ENCODE results near the gene FICD. TPM values are rescaled to one million over a fixed set of nuclear protein-coding genes. Genes with fewer than 3 reads are reported as not detected.

FICD gene
- polyA plus RNA-seq, 3 donors: 1.00 to 1.9 (median 1.6) TPM

- peak overlapping the region in 3 of 7 donors; percentile 23 to 100 (median 33) for H3K27ac Mint-ChIP-seq
- no peak overlapping the region for H3K4me3 ChIP-seq (replicated peaks in 1 of 3; ENCODE audit: low read depth in 2 of 3, low read length in 3 of 3)
- no peaks in the 10 kb centered on the region for H3K27me3 ChIP-seq (ENCODE audit: control insufficient read depth in 2 of 2, insufficient read depth in 2 of 2, low read length in 2 of 2)
- H3K9ac ChIP-seq (ENCODE audit: insufficient read depth, low read length, poor library complexity, severe bottlenecking): no peak overlapping the region
- intact Hi-C loops (cut with micrococcal nuclease): no loop called here
- no peaks in the 10 kb centered on the region for H3K9me3 ChIP-seq (replicated peaks in 1 of 2; ENCODE audit: control insufficient read depth in 1 of 2, insufficient read depth in 1 of 2, low read length in 2 of 2)
- H3K27me3 Mint-ChIP-seq (ENCODE audit: low read depth in 3 of 3): peaks cover 0 to 2% (median 0%) of the 10 kb centered on the region in 3 donors
- H2AFZ ChIP-seq (ENCODE audit: insufficient read depth, low read depth, low read length, poor library complexity, severe bottlenecking): no peak overlapping the region
- peaks cover 45% of the 10 kb centered on the region for H4K20me1 ChIP-seq (ENCODE audit: insufficient read depth, low read length)
- peaks cover 86% of the 10 kb centered on the region for H3K79me2 ChIP-seq (ENCODE audit: insufficient read depth, low read length)
- peaks cover 13 to 30% of the 10 kb centered on the region in 2 donors for H3K36me3 ChIP-seq (replicated peaks in 1 of 2; ENCODE audit: control insufficient read depth in 1 of 2, insufficient read depth in 2 of 2, low read length in 2 of 2)
- H3K4me1 ChIP-seq (ENCODE audit: control insufficient read depth in 1 of 2, insufficient read depth in 2 of 2, low read length in 2 of 2): peaks cover 28 to 36% of the 10 kb centered on the region in 2 donors
- H3K4me1 Mint-ChIP-seq: peaks cover 38% of the 10 kb centered on the region
- H3K36me3 Mint-ChIP-seq: peaks cover 17 to 31% of the 10 kb centered on the region in 2 donors
- H3K9me3 Mint-ChIP-seq: no peaks in the 10 kb centered on the region
- no peak for DNase-seq
- no peak overlapping the region for H3K4me3 Mint-ChIP-seq
- TF ChIP-seq, protein P1, sequence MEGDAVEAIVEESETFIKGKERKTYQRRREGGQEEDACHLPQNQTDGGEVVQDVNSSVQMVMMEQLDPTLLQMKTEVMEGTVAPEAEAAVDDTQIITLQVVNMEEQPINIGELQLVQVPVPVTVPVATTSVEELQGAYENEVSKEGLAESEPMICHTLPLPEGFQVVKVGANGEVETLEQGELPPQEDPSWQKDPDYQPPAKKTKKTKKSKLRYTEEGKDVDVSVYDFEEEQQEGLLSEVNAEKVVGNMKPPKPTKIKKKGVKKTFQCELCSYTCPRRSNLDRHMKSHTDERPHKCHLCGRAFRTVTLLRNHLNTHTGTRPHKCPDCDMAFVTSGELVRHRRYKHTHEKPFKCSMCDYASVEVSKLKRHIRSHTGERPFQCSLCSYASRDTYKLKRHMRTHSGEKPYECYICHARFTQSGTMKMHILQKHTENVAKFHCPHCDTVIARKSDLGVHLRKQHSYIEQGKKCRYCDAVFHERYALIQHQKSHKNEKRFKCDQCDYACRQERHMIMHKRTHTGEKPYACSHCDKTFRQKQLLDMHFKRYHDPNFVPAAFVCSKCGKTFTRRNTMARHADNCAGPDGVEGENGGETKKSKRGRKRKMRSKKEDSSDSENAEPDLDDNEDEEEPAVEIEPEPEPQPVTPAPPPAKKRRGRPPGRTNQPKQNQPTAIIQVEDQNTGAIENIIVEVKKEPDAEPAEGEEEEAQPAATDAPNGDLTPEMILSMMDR (IDR thresholded peaks at IDR 0.05): no peak
- WGBS (ENCODE audit: insufficient coverage): 100% methylated on average over 7 of the region's 14 CpGs
- no peak overlapping the region for H3K27ac ChIP-seq (ENCODE audit: low read depth in 1 of 2, low read length in 2 of 2)
- no peak overlapping the region for H3K4me2 ChIP-seq (replicated peaks; ENCODE audit: extremely low read depth, low read length, poor library complexity, severe bottlenecking)
These were observed 44.1 kb downstream of the FICD start for GRCh38 chr12:108559007-108559655.

GRCh38 chr12:108559748-108560147, 44.7 kb downstream of the FICD start:
- H4K20me1 ChIP-seq (ENCODE audit: insufficient read depth, low read length): peaks cover 39% of the 10 kb centered on the region
- Mint-ChIP-seq H3K27ac (peak overlapping the region in 6 of 7 donors; percentile 23 to 100 (median 100)), H3K9me3 (no peaks in the 10 kb centered on the region), H3K27me3 (ENCODE audit: low read depth in 3 of 3) (peaks cover 0 to 2% (median 0%) of the 10 kb centered on the region in 3 donors), H3K4me3 (peak overlapping the region; percentile 100), H3K4me1 (peaks cover 38% of the 10 kb centered on the region), H3K36me3 (peaks cover 23 to 37% of the 10 kb centered on the region in 2 donors)
- H2AFZ ChIP-seq (ENCODE audit: insufficient read depth, low read depth, low read length, poor library complexity, severe bottlenecking): no peak overlapping the region
- H3K79me2 ChIP-seq (ENCODE audit: insufficient read depth, low read length): peaks cover 81% of the 10 kb centered on the region
- intact Hi-C loops (cut with micrococcal nuclease): loop anchor here (5.0 to 10.0 kb wide), 7 partner anchors 42 to 493 kb away; partner anchors contain the start of genes CORO1C (in 1 of the 2), FICD (in 1 of the 2), SELPLG (in 1 of the 2) and SSH1 (in 1 of the 2)
- H3K9ac ChIP-seq (ENCODE audit: insufficient read depth, low read length, poor library complexity, severe bottlenecking): no peak overlapping the region
- WGBS (ENCODE audit: insufficient coverage): 50% methylated on average over 2 of the region's 3 CpGs
- peak overlapping the region; percentile 98 for H3K4me2 ChIP-seq (replicated peaks; ENCODE audit: extremely low read depth, low read length, poor library complexity, severe bottlenecking)
- DNase-seq: no peak
- H3K27me3 ChIP-seq (ENCODE audit: control insufficient read depth in 2 of 2, insufficient read depth in 2 of 2, low read length in 2 of 2): no peaks in the 10 kb centered on the region
- peaks cover 19 to 36% of the 10 kb centered on the region in 2 donors for H3K36me3 ChIP-seq (replicated peaks in 1 of 2; ENCODE audit: control insufficient read depth in 1 of 2, insufficient read depth in 2 of 2, low read length in 2 of 2)
- H3K27ac ChIP-seq (ENCODE audit: low read depth in 1 of 2, low read length in 2 of 2): peak overlapping the region in 1 of 2 donors; percentile 95
- H3K4me1 ChIP-seq (ENCODE audit: control insufficient read depth in 1 of 2, insufficient read depth in 2 of 2, low read length in 2 of 2): peaks cover 28 to 37% of the 10 kb centered on the region in 2 donors
- H3K9me3 ChIP-seq (replicated peaks in 1 of 2; ENCODE audit: control insufficient read depth in 1 of 2, insufficient read depth in 1 of 2, low read length in 2 of 2): no peaks in the 10 kb centered on the region
- TF ChIP-seq, protein P1 (IDR thresholded peaks at IDR 0.05): no peak
- peak overlapping the region in 1 of 3 experiments; percentile 97 for H3K4me3 ChIP-seq (replicated peaks in 1 of 3; ENCODE audit: low read depth in 2 of 3, low read length in 3 of 3)

Measured in CD14-positive monocyte (primary cell).